ENCODE results near the gene FGF2. TPM values are rescaled to one million over a fixed set of nuclear protein-coding genes. Genes with fewer than 3 reads are reported as not detected.

FGF2 gene
- total RNA-seq, 1 experiment from 2014 or later = 134 TPM

- Mint-ChIP-seq H3K27me3 (ENCODE audit: insufficient read depth, unreplicated experiment) (no peaks in the 10 kb centered on the region), H3K27ac (ENCODE audit: low read depth, unreplicated experiment) (no peak overlapping the region), H3K9me3 (ENCODE audit: unreplicated experiment) (no peaks in the 10 kb centered on the region), H3K4me1 (ENCODE audit: insufficient read depth, unreplicated experiment) (no peaks in the 10 kb centered on the region), H3K36me3 (ENCODE audit: insufficient read depth, unreplicated experiment) (no peaks in the 10 kb centered on the region), H3K4me3 (ENCODE audit: unreplicated experiment) (no peak overlapping the region)
- BruUV-seq (replicated peaks) = no TSS peak
- ChIA-PET CTCF (no interaction called here), POLR2A (interaction anchor here (0.7 to 1.7 kb wide), 4 partner anchors 9 to 31 kb away, joined by 3 to 5 read pairs (median 3); no protein-coding TSS in a partner anchor)
- TF ChIP-seq CTCF (IDR thresholded peaks at IDR 0.05; ENCODE audit: unreplicated experiment) = no peak
- DNase-seq (ENCODE audit: unreplicated experiment) = no peak
- intact Hi-C loops (cut with micrococcal nuclease) = no loop called here
Measured at GRCh38 chr4:122814426-122814825, 12.2 kb upstream of the FGF2 start.

GRCh38 chr4:122815248-122815647, 11.4 kb upstream of the FGF2 start:
- TF ChIP-seq CTCF (IDR thresholded peaks at IDR 0.05; ENCODE audit: unreplicated experiment) = no peak
- H3K27me3 Mint-ChIP-seq (ENCODE audit: insufficient read depth, unreplicated experiment) = no peaks in the 10 kb centered on the region
- POLR2A ChIA-PET = interaction anchor here (1.7 kb wide), 1 partner anchor 32 kb away, joined by 5 read pairs; no protein-coding TSS in a partner anchor
- no peaks in the 10 kb centered on the region for H3K9me3 Mint-ChIP-seq (ENCODE audit: unreplicated experiment)
- H3K36me3 Mint-ChIP-seq (ENCODE audit: insufficient read depth, unreplicated experiment) = no peaks in the 10 kb centered on the region
- no peak overlapping the region for H3K27ac Mint-ChIP-seq (ENCODE audit: low read depth, unreplicated experiment)
- BruUV-seq (replicated peaks) = no TSS peak
- peaks cover 4% of the 10 kb centered on the region for H3K4me1 Mint-ChIP-seq (ENCODE audit: insufficient read depth, unreplicated experiment)
- no peak overlapping the region for H3K4me3 Mint-ChIP-seq (ENCODE audit: unreplicated experiment)
- CTCF ChIA-PET = interaction anchor here (0.6 to 0.7 kb wide), 2 partner anchors 8 to 166 kb away, joined by 3 to 5 read pairs; no protein-coding TSS in a partner anchor
- intact Hi-C loops (cut with micrococcal nuclease) = no loop called here
- no peak for DNase-seq (ENCODE audit: unreplicated experiment)

- Mint-ChIP-seq H3K9me3 (ENCODE audit: unreplicated experiment) (no peaks in the 10 kb centered on the region), H3K27ac (ENCODE audit: low read depth, unreplicated experiment) (no peak overlapping the region), H3K27me3 (ENCODE audit: insufficient read depth, unreplicated experiment) (no peaks in the 10 kb centered on the region), H3K4me3 (ENCODE audit: unreplicated experiment) (no peak overlapping the region), H3K4me1 (ENCODE audit: insufficient read depth, unreplicated experiment) (peaks cover 6% of the 10 kb centered on the region), H3K36me3 (ENCODE audit: insufficient read depth, unreplicated experiment) (no peaks in the 10 kb centered on the region)
- no TSS peak for BruUV-seq (replicated peaks)
- ChIA-PET POLR2A (interaction anchor here (0.7 kb wide), 1 partner anchor 227 kb away, joined by 3 read pairs; no protein-coding TSS in a partner anchor), CTCF (no interaction called here)
- no peak for TF ChIP-seq CTCF (IDR thresholded peaks at IDR 0.05; ENCODE audit: unreplicated experiment)
- intact Hi-C loops (cut with micrococcal nuclease) = no loop called here
- no peak for DNase-seq (ENCODE audit: unreplicated experiment)
Measured at GRCh38 chr4:122816476-122816875, 10.2 kb upstream of the FGF2 start.

GRCh38 chr4:122819708-122820449, 6.8 kb upstream of the FGF2 start:
- no peaks in the 10 kb centered on the region for H3K27me3 Mint-ChIP-seq (ENCODE audit: insufficient read depth, unreplicated experiment)
- H3K36me3 Mint-ChIP-seq (ENCODE audit: insufficient read depth, unreplicated experiment) = no peaks in the 10 kb centered on the region
- ChIA-PET POLR2A (interaction anchor here (0.6 to 1.1 kb wide), 2 partner anchors 10 to 36 kb away, joined by 3 to 5 read pairs; no protein-coding TSS in a partner anchor), CTCF (interaction anchor here (0.7 to 1.6 kb wide), 3 partner anchors 16 to 112 kb away, joined by 3 to 4 read pairs (median 4); no protein-coding TSS in a partner anchor)
- DNase-seq (ENCODE audit: unreplicated experiment) = peak; percentile 71
- H3K27ac Mint-ChIP-seq (ENCODE audit: low read depth, unreplicated experiment) = no peak overlapping the region
- intact Hi-C loops (cut with micrococcal nuclease) = no loop called here
- no peaks in the 10 kb centered on the region for H3K9me3 Mint-ChIP-seq (ENCODE audit: unreplicated experiment)
- TF ChIP-seq CTCF (IDR thresholded peaks at IDR 0.05; ENCODE audit: unreplicated experiment) = no peak
- H3K4me3 Mint-ChIP-seq (ENCODE audit: unreplicated experiment) = no peak overlapping the region
- H3K4me1 Mint-ChIP-seq (ENCODE audit: insufficient read depth, unreplicated experiment) = peaks cover 6% of the 10 kb centered on the region
- BruUV-seq (replicated peaks) = no TSS peak

All from MCF 10A (cell line).